ENCODE results near the gene PABPN1L.

- TF ChIP-seq CTCF (conservative IDR thresholded peaks at IDR 0.05) (no peak), ZFX (IDR thresholded peaks at IDR 0.05) (no peak)
Measured at GRCh38 chr16:88863426-88863825, 3.0 kb downstream of the PABPN1L start.

Measured in C4-2B (cell line).